ENCODE measurements around the gene CELF5. TPM values are rescaled to one million over a fixed set of nuclear protein-coding genes. Genes with fewer than 3 reads are reported as not detected.

CELF5 gene
- total RNA-seq, 2 donors from 2014 or later = 0.59 TPM; not detected in 1

GRCh38 chr19:3253270-3253669 lies 28.8 kb downstream of the CELF5 start:
- peaks cover 9% of the 10 kb centered on the region for H3K9me3 Mint-ChIP-seq
- no peak overlapping the region for H3K4me3 Mint-ChIP-seq
- peaks cover 0 to 6% of the 10 kb centered on the region in 2 donors for H3K4me1 Mint-ChIP-seq (ENCODE audit: low read depth in 2 of 2)
- no peak for DNase-seq (ENCODE audit: low spot score)
- no peak overlapping the region for H3K27ac Mint-ChIP-seq
- ATAC-seq = no peak
- no peaks in the 10 kb centered on the region for H3K36me3 Mint-ChIP-seq
- H3K27me3 Mint-ChIP-seq = peaks cover 24 to 25% of the 10 kb centered on the region in 2 donors

GRCh38 chr19:3254520-3254919 lies 30.1 kb downstream of the CELF5 start:
- ATAC-seq = no peak

DNA sequence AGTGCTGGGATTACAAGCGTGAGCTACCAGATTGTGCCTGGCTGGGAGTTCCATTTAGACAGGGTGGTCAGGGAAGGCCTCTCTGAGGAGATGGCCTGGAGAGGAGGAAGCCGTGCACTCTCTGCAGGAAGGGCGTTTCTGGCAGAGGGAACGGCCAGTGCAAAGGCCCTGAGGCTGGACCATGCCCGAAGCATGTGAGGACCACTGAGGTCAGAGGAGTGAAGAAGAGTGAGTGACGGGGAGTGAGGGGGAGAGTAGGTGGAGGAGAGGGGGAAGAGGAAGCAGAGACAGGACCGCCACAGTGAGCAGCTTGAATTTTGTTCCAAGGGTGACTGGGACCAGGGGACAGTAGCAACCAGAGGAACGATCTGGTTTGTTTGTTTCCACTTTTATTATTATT lies 32.6 kb downstream of the CELF5 start:
- no peak overlapping the region for H3K4me3 Mint-ChIP-seq
- DNase-seq (ENCODE audit: low spot score) (no peak), ATAC-seq (no peak)
- H3K4me1 Mint-ChIP-seq (ENCODE audit: low read depth in 2 of 2) = peaks cover 0 to 2% of the 10 kb centered on the region in 2 donors
- H3K36me3 Mint-ChIP-seq = no peaks in the 10 kb centered on the region
- H3K9me3 Mint-ChIP-seq = peaks cover 9% of the 10 kb centered on the region
- H3K27ac Mint-ChIP-seq = no peak overlapping the region
- peaks cover 14 to 23% of the 10 kb centered on the region in 2 donors for H3K27me3 Mint-ChIP-seq

More at GRCh38 chr19:3254520-3254919, 30.1 kb downstream of the CELF5 start:
- no peak overlapping the region for H3K4me3 Mint-ChIP-seq
- peaks cover 0 to 6% of the 10 kb centered on the region in 2 donors for H3K4me1 Mint-ChIP-seq (ENCODE audit: low read depth in 2 of 2)
- H3K27ac Mint-ChIP-seq = no peak overlapping the region
- peaks cover 9% of the 10 kb centered on the region for H3K9me3 Mint-ChIP-seq
- H3K36me3 Mint-ChIP-seq = no peaks in the 10 kb centered on the region
- H3K27me3 Mint-ChIP-seq = peaks cover 25 to 28% of the 10 kb centered on the region in 2 donors
- DNase-seq (ENCODE audit: low spot score) = no peak

GRCh38 chr19:3262362-3262761 lies 37.9 kb downstream of the CELF5 start:
- ATAC-seq (no peak), DNase-seq (ENCODE audit: low spot score) (no peak)
- H3K9me3 Mint-ChIP-seq = no peaks in the 10 kb centered on the region
- no peaks in the 10 kb centered on the region for H3K4me1 Mint-ChIP-seq (ENCODE audit: low read depth in 2 of 2)
- H3K27ac Mint-ChIP-seq = no peak overlapping the region
- no peaks in the 10 kb centered on the region for H3K36me3 Mint-ChIP-seq
- H3K4me3 Mint-ChIP-seq = no peak overlapping the region
- peaks cover 0 to 5% of the 10 kb centered on the region in 2 donors for H3K27me3 Mint-ChIP-seq

GRCh38 chr19:3263866-3264265 lies 39.4 kb downstream of the CELF5 start:
- Mint-ChIP-seq H3K27me3 (peaks cover 0 to 13% of the 10 kb centered on the region in 2 donors), H3K27ac (no peak overlapping the region), H3K36me3 (no peaks in the 10 kb centered on the region), H3K4me3 (no peak overlapping the region), H3K4me1 (ENCODE audit: low read depth in 2 of 2) (no peaks in the 10 kb centered on the region), H3K9me3 (no peaks in the 10 kb centered on the region)
- no peak for DNase-seq (ENCODE audit: low spot score)
- ATAC-seq = no peak

- ATAC-seq (no peak), DNase-seq (ENCODE audit: low spot score) (no peak)
- H3K27me3 Mint-ChIP-seq = peaks cover 10 to 18% of the 10 kb centered on the region in 2 donors
- no peaks in the 10 kb centered on the region for H3K4me1 Mint-ChIP-seq (ENCODE audit: low read depth in 2 of 2)
- H3K9me3 Mint-ChIP-seq = no peaks in the 10 kb centered on the region
- no peak overlapping the region for H3K27ac Mint-ChIP-seq
- H3K36me3 Mint-ChIP-seq = no peaks in the 10 kb centered on the region
- no peak overlapping the region for H3K4me3 Mint-ChIP-seq
Measured at GRCh38 chr19:3265432-3265831, 41.0 kb downstream of the CELF5 start.

GRCh38 chr19:3266092-3266693 lies 41.7 kb downstream of the CELF5 start:
- Mint-ChIP-seq H3K27me3 (peaks cover 10 to 18% of the 10 kb centered on the region in 2 donors), H3K4me3 (no peak overlapping the region), H3K36me3 (no peaks in the 10 kb centered on the region), H3K4me1 (ENCODE audit: low read depth in 2 of 2) (no peaks in the 10 kb centered on the region), H3K27ac (no peak overlapping the region), H3K9me3 (no peaks in the 10 kb centered on the region)
- ATAC-seq (no peak), DNase-seq (ENCODE audit: low spot score) (no peak)

DNA sequence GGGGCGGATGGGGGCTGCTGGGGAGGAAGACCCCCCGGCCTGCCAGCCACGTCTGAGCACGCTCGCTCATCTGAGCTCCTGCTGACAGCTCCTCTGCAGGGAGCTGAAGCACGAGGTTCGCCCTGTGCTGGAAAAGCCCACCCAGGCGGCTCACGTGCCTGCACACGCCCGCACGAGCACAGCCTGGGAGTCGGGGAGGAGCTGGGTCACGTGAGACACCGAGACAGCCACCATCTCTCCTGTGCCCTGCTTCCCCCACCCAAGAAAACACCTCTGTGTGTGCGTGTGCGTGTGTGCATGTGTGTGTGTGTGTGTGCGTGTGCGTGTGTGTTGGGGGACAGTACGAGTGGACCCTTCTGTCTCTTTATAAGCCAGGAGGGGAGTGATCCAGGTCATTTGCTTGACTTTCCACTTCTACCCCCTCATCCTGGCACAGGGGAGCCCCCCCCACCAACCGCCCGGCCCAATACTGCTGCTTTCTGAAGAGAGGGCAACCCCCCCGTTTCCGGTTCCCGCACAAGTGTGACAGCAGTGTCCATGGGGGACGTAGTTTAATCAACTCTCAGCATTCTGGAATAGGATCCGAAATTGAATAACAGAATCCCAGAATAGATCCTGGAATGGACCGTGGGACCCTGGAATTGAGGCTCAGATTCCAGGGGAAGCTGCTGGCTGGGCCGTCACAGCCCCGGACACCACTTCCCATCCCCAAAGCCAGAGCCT lies 42.5 kb downstream of the CELF5 start:
- Mint-ChIP-seq H3K36me3 (no peaks in the 10 kb centered on the region), H3K27me3 (peaks cover 10 to 24% of the 10 kb centered on the region in 2 donors), H3K4me3 (no peak overlapping the region), H3K27ac (no peak overlapping the region), H3K4me1 (ENCODE audit: low read depth in 2 of 2) (no peaks in the 10 kb centered on the region), H3K9me3 (no peaks in the 10 kb centered on the region)
- no peak for ATAC-seq
- DNase-seq (ENCODE audit: low spot score) = no peak

GRCh38 chr19:3268326-3268725 lies 43.9 kb downstream of the CELF5 start:
- ATAC-seq = no peak
- H3K9me3 Mint-ChIP-seq = no peaks in the 10 kb centered on the region
- no peak overlapping the region for H3K27ac Mint-ChIP-seq
- no peaks in the 10 kb centered on the region for H3K36me3 Mint-ChIP-seq
- no peak overlapping the region for H3K4me3 Mint-ChIP-seq
- H3K4me1 Mint-ChIP-seq (ENCODE audit: low read depth in 2 of 2) = no peaks in the 10 kb centered on the region
- DNase-seq (ENCODE audit: low spot score) = no peak
- peaks cover 10 to 24% of the 10 kb centered on the region in 2 donors for H3K27me3 Mint-ChIP-seq

GRCh38 chr19:3268763-3269162 lies 44.3 kb downstream of the CELF5 start:
- H3K36me3 Mint-ChIP-seq = no peaks in the 10 kb centered on the region
- DNase-seq (ENCODE audit: low spot score) = no peak
- no peak overlapping the region for H3K4me3 Mint-ChIP-seq
- no peaks in the 10 kb centered on the region for H3K4me1 Mint-ChIP-seq (ENCODE audit: low read depth in 2 of 2)
- no peaks in the 10 kb centered on the region for H3K9me3 Mint-ChIP-seq
- peaks cover 10 to 27% of the 10 kb centered on the region in 2 donors for H3K27me3 Mint-ChIP-seq
- no peak for ATAC-seq
- H3K27ac Mint-ChIP-seq = no peak overlapping the region

DNA sequence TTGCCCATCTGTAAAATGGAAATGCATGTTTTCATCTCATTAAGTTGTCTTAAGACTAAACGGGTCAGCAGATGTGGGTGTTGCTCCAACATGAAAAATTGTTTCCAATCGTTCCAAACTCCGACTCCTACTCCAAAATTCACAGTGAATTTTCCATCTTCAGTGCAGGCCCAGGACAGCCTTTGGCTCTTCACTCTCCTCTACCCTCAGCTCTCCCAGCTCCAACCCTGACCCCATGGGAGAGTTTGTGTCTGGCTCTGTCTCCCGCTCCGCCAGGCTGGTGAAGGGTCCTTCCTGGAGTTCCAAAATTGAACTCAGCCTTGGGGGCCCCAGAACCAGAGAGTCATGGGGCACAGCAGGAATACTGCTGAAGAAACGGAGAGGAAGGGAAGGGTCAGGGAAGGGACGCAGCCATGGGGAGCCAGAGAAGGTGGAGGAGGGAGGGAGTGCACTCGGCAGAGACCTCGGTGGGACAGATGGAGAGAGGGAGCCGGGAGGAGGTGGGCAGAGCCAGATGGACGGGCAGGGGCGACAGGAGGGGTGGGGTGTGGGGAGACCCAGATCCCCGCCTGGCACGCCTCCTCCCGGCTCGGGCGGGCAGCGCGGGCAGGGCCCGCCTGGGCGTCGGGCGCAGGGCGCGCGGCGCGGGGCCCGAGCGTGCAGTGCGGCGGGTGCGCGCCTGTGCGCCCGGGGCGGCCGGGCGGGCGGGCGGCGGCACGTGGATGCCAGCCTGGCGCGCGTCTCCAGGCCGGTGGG lies 45.6 kb downstream of the CELF5 start:
- no peak for ATAC-seq
- Mint-ChIP-seq H3K9me3 (no peaks in the 10 kb centered on the region), H3K36me3 (no peaks in the 10 kb centered on the region), H3K4me3 (no peak overlapping the region), H3K27ac (no peak overlapping the region), H3K27me3 (peaks cover 10 to 29% of the 10 kb centered on the region in 2 donors), H3K4me1 (ENCODE audit: low read depth in 2 of 2) (peaks cover 3 to 6% of the 10 kb centered on the region in 2 donors)
- DNase-seq (ENCODE audit: low spot score) = no peak

DNA sequence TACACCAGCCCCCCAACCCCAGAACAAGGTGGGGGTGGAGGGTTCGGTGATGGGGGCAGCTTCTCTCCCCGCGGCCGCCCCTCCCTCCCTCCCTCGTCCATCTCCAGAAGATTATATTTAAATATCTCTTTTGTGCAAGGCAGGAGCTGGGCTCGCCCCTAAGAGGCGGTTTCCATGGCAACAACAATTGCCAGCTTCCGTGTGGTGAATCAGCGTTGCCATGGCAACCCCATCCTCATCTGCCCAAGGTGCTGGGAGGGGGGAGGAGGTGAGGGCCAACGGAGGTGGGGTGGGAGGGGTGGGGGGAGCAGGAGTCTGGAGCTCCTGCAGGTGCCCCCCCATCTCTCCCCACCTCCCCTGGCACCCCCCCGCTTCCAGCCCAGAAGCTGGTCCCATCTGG lies 46.4 kb downstream of the CELF5 start:
- DNase-seq (ENCODE audit: low spot score) (no peak), ATAC-seq (no peak)
- H3K4me1 Mint-ChIP-seq (ENCODE audit: low read depth in 2 of 2) = peaks cover 7 to 11% of the 10 kb centered on the region in 2 donors
- H3K9me3 Mint-ChIP-seq = no peaks in the 10 kb centered on the region
- no peak overlapping the region for H3K27ac Mint-ChIP-seq
- peaks cover 10 to 29% of the 10 kb centered on the region in 2 donors for H3K27me3 Mint-ChIP-seq
- no peaks in the 10 kb centered on the region for H3K36me3 Mint-ChIP-seq
- H3K4me3 Mint-ChIP-seq = no peak overlapping the region

DNA sequence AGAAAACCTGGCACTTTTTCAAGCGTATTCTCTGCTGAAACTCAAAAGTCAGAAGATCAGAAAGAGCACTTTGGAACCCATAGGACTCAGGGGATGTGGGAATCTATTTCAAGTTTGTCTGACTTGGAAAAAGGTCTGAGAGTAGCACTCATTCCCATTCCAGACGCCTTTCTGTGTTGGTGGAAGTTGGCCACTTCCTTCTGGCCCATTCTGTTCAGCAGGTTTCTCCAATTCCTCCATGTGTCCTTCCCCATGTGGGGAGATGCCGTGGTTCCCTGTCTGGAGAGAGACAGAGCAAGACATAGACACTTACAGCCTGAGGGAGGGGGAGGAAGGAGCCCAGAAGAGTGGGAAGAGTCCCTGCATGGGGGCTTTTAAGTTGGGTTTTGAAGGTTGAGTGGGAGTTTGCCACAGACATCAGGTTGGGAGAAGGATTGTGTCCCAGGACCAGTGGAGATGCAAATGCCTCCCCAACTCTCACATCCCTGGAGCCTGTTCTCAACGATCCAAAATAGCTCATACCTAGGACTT lies 48.0 kb downstream of the CELF5 start:
- Mint-ChIP-seq H3K36me3 (no peaks in the 10 kb centered on the region), H3K27ac (no peak overlapping the region), H3K27me3 (peaks cover 10 to 29% of the 10 kb centered on the region in 2 donors), H3K4me3 (no peak overlapping the region), H3K4me1 (ENCODE audit: low read depth in 2 of 2) (peaks cover 7 to 11% of the 10 kb centered on the region in 2 donors), H3K9me3 (no peaks in the 10 kb centered on the region)
- DNase-seq (ENCODE audit: low spot score) (no peak), ATAC-seq (no peak)

- Mint-ChIP-seq H3K9me3 (no peaks in the 10 kb centered on the region), H3K36me3 (no peaks in the 10 kb centered on the region), H3K27me3 (peaks cover 10 to 27% of the 10 kb centered on the region in 2 donors), H3K27ac (no peak overlapping the region), H3K4me1 (ENCODE audit: low read depth in 2 of 2) (peaks cover 7 to 11% of the 10 kb centered on the region in 2 donors), H3K4me3 (no peak overlapping the region)
- no peak for DNase-seq (ENCODE audit: low spot score)
- no peak for ATAC-seq
Measured at GRCh38 chr19:3272952-3273351, 48.5 kb downstream of the CELF5 start.

Data from natural killer cell treated with Interleukin-12 subunit alpha and Interleukin-12 subunit beta and Interleukin-15 and Interleukin-18, amount 100 ng/mL, for 72 hours (primary cell).